ENCODE results near the gene ZNF625.

GRCh38 chr19:12111943-12112637, 44.4 kb downstream of the ZNF625 start:
- TF ChIP-seq CTCF (IDR thresholded peaks at IDR 0.05): no peak
- TF ChIP-seq TEAD4 (IDR thresholded peaks at IDR 0.05; ENCODE audit: borderline replicate concordance, insufficient read depth): no peak

Data from SK-N-SH (cell line).